ENCODE results near the gene UBE2A.

- no peak for TF ChIP-seq CTCF (conservative IDR thresholded peaks at IDR 0.05; ENCODE audit: low read length)
- no peak for TF ChIP-seq EZH2phosphoT487 (IDR thresholded peaks at IDR 0.05; ENCODE audit: borderline replicate concordance)
Measured at GRCh38 chrX:119618439-119618838, 44.1 kb downstream of the UBE2A start.
